Cardiac fibroblast (primary cell): ENCODE measurements around the gene PCDHA8.
A peak's percentile ranks its signal among the peaks of the same experiment; 100 is the strongest.

Experiments
- DNase-seq, 2 donors: peaks; one replicate each; pipeline versions ENCODE4 v3.0.0 to v3.0.0-alpha.2; 2010; ENCODE audit warnings: low read depth in 2 of 2
- H3K4me3 ChIP-seq, 2 donors: replicated peaks in 1 of 2; 1 replicate in 1 of 2; 2 replicates in 1 of 2; pipeline ENCODE4 v1.5.1; 2011; ENCODE audit warnings: low read depth in 2 of 2, low read length in 2 of 2, mild to moderate bottlenecking in 2 of 2, moderate library complexity in 1 of 2
- CTCF ChIP-seq: IDR thresholded peaks from one replicate; pipeline ENCODE4 v1.5.1; 2011; ENCODE audit warnings: low read depth, mild to moderate bottlenecking, low read length, inconsistent platforms

The PCDHA8 gene

GRCh38 chr5:140857987-140858240 is 16.9 kb downstream of the PCDHA8 start:
- no peak for DNase-seq
- TF ChIP-seq CTCF: no peak
- H3K4me3 ChIP-seq: no peak overlapping the region

GRCh38 chr5:140862441-140863295 is 21.7 kb downstream of the PCDHA8 start:
- H3K4me3 ChIP-seq: no peak overlapping the region
- DNase-seq: no peak
- TF ChIP-seq CTCF: no peak

GRCh38 chr5:140868721-140869554 is 28.0 kb downstream of the PCDHA8 start, which contains the start of gene PCDHA11:
Gene PCDHA11, plus strand, starts transcription at chr5:140868957. Its CDS starts 147 bp downstream, at chr5:140869104.
- peak in 1 of 2 donors; percentile 10 for DNase-seq
- no peak within 1 kb of the TSS for H3K4me3 ChIP-seq
- TF ChIP-seq CTCF: peak; percentile 20

GRCh38 chr5:140869555-140869886 is 28.5 kb downstream of the PCDHA8 start:
- DNase-seq: peak in 1 of 2 donors; percentile 33

GRCh38 chr5:140870221-140871201 is 29.5 kb downstream of the PCDHA8 start:
- no peak for TF ChIP-seq CTCF
- no peak overlapping the region for H3K4me3 ChIP-seq
- no peak for DNase-seq

More at GRCh38 chr5:140869555-140869886, 28.5 kb downstream of the PCDHA8 start:
- TF ChIP-seq CTCF: no peak
- no peak overlapping the region for H3K4me3 ChIP-seq
